PC-3 (cell line): ENCODE results near the gene CLSTN1.
"Not testable (repeated sequence)": the region's sequence is repeated elsewhere in the genome, so short reads cannot be mapped to it uniquely, and the experiment has no call there.

ENCODE experiments used
- CTCF ChIP-seq: fragments of 300-600 bp; sonication (generic); conservative IDR thresholded peaks from 2 replicates; pipeline ENCODE4 v1.5.1; 2017; ENCODE audit warnings: antibody characterized with exemption, low read depth, mild to moderate bottlenecking, low read length
- EZH2 ChIP-seq: fragments of 300-600 bp; sonication (generic); IDR thresholded peaks from one replicate; pipeline ENCODE4 v1.6.1; 2017; ENCODE audit warnings: antibody characterized with exemption, mild to moderate bottlenecking, low read length; ENCODE audit not compliant: unreplicated experiment

- TF ChIP-seq EZH2, CTCF: not testable (repeated sequence)
Observed at GRCh38 chr1:9803003-9803918, 20.5 kb downstream of the CLSTN1 start.
